OCI-LY7 (cell line): ENCODE measurements around the gene PRMT5. TPM values are rescaled to one million over a fixed set of nuclear protein-coding genes. Genes with fewer than 3 reads are reported as not detected.

Experiments
- BruUV-seq: library from RNA; stranded (reverse); fragments of 400-500 nt; replicated peaks from 2 replicates; lab custom pipeline; 2021; lab: Mats Ljungman, UMichigan
- CTCF ChIA-PET: fragments of 300-600 bp; sonication (Branson Sonifier 250); formaldehyde crosslinking; loops from one replicate; lab custom pipeline; 2022; ENCODE audit warnings: antibody characterized with exemption; ENCODE audit not compliant: unreplicated experiment; lab: Charles Lee
- POLR2A ChIA-PET: fragments of 300-600 bp; sonication (Branson Sonifier 250); formaldehyde crosslinking; loops from one replicate; lab custom pipeline; 2022; ENCODE audit warnings: antibody characterized with exemption; lab: Charles Lee
- DNase-seq: peaks from one replicate; pipeline ENCODE4 v3.0.0-alpha.2; 2015; ENCODE audit warnings: low spot score
- H2AFZ ChIP-seq: fragments of 200-600 bp; sonication (generic), shearing (Covaris generic); 2 replicates; pipeline ENCODE4 v1.6.1; 2014; ENCODE audit warnings: mild to moderate bottlenecking, antibody characterized with exemption, low read length, moderate library complexity
- H3K27ac ChIP-seq: fragments of 200-600 bp; sonication (generic); 2 replicates; pipeline ENCODE4 v1.5.1; 2014; ENCODE audit warnings: mixed run types, low read depth, mild to moderate bottlenecking, moderate library complexity, low read length, inconsistent platforms; ENCODE audit not compliant: poor library complexity, severe bottlenecking
- H3K36me3 ChIP-seq: fragments of 200-600 bp; sonication (generic); 2 replicates; pipeline ENCODE4 v1.6.1; 2014; ENCODE audit warnings: mild to moderate bottlenecking, antibody characterized with exemption, low read length, moderate library complexity, mixed read lengths; ENCODE audit not compliant: insufficient read depth
- H3K4me1 ChIP-seq: fragments of 200-600 bp; sonication (generic); 2 replicates; pipeline ENCODE4 v1.5.1; 2014; ENCODE audit warnings: mild to moderate bottlenecking, low read length; ENCODE audit not compliant: insufficient read depth, poor library complexity, severe bottlenecking
- H3K4me2 ChIP-seq: fragments of 200-600 bp; sonication (generic); 2 replicates; pipeline ENCODE4 v1.6.1; 2014; ENCODE audit warnings: mild to moderate bottlenecking, low read length
- H3K4me3 ChIP-seq: fragments of 200-600 bp; sonication (generic); 2 replicates; pipeline ENCODE4 v1.5.1; 2014; ENCODE audit warnings: mild to moderate bottlenecking, low read depth, low read length; ENCODE audit not compliant: poor library complexity, severe bottlenecking
- H3K79me2 ChIP-seq: fragments of 200-600 bp; sonication (generic); 2 replicates; pipeline ENCODE4 v1.6.1; 2016; ENCODE audit warnings: low read depth, mild to moderate bottlenecking, low read length, moderate library complexity, mixed read lengths; ENCODE audit not compliant: insufficient read depth
- H3K9me2 ChIP-seq: fragments of 200-600 bp; sonication (generic); 2 replicates; pipeline ENCODE4 v1.6.1; 2016; ENCODE audit warnings: mild to moderate bottlenecking, low read length, mixed read lengths; ENCODE audit not compliant: insufficient read depth
- H3K9me3 ChIP-seq: fragments of 200-600 bp; sonication (generic); 2 replicates; pipeline ENCODE4 v1.6.1; 2014; ENCODE audit warnings: mild to moderate bottlenecking, mixed run types, low read length, mixed read lengths
- H4K20me1 ChIP-seq: fragments of 200-600 bp; sonication (generic); 2 replicates; pipeline ENCODE4 v1.6.1; 2014; ENCODE audit warnings: mild to moderate bottlenecking, antibody characterized with exemption, low read length, moderate library complexity, mixed read lengths; ENCODE audit not compliant: insufficient read depth
- EZH2phosphoT487 ChIP-seq: fragments of 200-600 bp; sonication (generic); IDR thresholded peaks from 2 replicates; pipeline ENCODE4 v1.6.1; 2018; ENCODE audit warnings: low read depth, borderline replicate concordance, mild to moderate bottlenecking, mixed run types, antibody characterized with exemption, low read length, moderate library complexity, mixed read lengths
- intact Hi-C: fragments of 100-400 bp; cut with micrococcal nuclease; formaldehyde crosslinking; loops from one replicate; pipeline ENCODE4 v1.10.0; 2022; ENCODE audit not compliant: unreplicated experiment
- total RNA-seq, 2 experiments: library from RNA; depleted of rRNA in 1 of 2; stranded (reverse); fragments of >200 nt in 1 of 2; shearing (Covaris generic) in 1 of 2; gene quantifications; 2 replicates each; pipeline ENCODE4 v1.2.3, GENCODE V29; 2014 to 2022
- TF ChIP-seq, protein P1 (sequence below): fragments of 200-600 bp; sonication (generic); conservative IDR thresholded peaks from 2 replicates; pipeline ENCODE4 v1.5.1; 2014; ENCODE audit warnings: mild to moderate bottlenecking, antibody characterized with exemption, low read length, moderate library complexity, mixed read lengths

PRMT5 gene
- total RNA-seq, 2 experiments from 2014 or later, result 93.1 to 135 TPM

DNA sequence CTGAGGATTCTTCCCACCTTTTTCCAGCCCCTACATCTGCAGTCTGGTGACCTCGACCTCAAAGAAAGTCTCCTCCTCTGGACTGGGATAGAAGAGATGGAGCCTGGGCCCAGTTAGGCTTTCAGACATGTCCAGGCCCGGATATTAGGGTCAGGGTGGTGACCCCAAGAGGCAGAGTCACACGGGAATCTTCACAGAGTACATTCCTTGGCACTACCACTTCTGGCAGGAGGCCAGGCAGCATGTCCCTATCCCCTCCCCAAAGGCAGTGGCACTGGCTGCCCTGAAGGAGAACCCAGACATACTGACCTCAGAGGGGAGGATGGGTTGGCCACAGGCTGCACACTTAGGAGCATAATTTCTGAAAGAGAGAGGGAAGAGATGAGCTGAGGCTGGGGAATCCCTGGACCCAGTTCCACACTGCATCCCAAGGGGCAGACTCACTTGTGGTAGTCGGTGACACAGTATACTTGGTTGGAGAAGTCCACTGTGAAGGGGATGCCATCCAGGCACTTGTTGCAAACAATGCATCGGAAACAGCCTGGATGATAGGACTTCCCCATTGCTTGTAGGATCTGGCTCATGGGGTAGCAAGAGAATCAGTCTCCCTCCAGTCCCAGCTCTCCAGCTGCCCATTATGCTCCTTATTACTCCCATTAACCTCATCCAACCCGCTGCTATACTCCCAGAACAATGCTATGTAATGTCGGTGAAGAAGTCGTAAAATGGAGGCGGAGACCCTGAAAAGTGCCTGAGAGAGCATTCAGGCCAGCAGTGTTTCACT is 45.5 kb upstream of the PRMT5 start:
- Histone ChIP-seq H3K4me1 (peaks cover 17% of the 10 kb centered on the region), H3K4me3 (no peak overlapping the region), H3K36me3 (no peaks in the 10 kb centered on the region), H3K9me2 (no peaks in the 10 kb centered on the region), H3K9me3 (no peaks in the 10 kb centered on the region), H4K20me1 (no peaks in the 10 kb centered on the region), H3K4me2 (no peak overlapping the region), H3K27ac (no peak overlapping the region), H2AFZ (no peak overlapping the region), H3K79me2 (no peaks in the 10 kb centered on the region)
- TF ChIP-seq, protein P1, sequence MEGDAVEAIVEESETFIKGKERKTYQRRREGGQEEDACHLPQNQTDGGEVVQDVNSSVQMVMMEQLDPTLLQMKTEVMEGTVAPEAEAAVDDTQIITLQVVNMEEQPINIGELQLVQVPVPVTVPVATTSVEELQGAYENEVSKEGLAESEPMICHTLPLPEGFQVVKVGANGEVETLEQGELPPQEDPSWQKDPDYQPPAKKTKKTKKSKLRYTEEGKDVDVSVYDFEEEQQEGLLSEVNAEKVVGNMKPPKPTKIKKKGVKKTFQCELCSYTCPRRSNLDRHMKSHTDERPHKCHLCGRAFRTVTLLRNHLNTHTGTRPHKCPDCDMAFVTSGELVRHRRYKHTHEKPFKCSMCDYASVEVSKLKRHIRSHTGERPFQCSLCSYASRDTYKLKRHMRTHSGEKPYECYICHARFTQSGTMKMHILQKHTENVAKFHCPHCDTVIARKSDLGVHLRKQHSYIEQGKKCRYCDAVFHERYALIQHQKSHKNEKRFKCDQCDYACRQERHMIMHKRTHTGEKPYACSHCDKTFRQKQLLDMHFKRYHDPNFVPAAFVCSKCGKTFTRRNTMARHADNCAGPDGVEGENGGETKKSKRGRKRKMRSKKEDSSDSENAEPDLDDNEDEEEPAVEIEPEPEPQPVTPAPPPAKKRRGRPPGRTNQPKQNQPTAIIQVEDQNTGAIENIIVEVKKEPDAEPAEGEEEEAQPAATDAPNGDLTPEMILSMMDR, result no peak
- TF ChIP-seq EZH2phosphoT487, result no peak
- intact Hi-C loops, result loop anchor here (5.0 kb wide), 1 partner anchor 402 kb away; no protein-coding TSS in a partner anchor
- no peak for DNase-seq
- ChIA-PET CTCF (interaction anchor here (0.6 to 1.5 kb wide), 2 partner anchors 11 to 20 kb away, joined by 4 read pairs; no protein-coding TSS in a partner anchor), POLR2A (interaction anchor here (0.6 to 1.4 kb wide), 4 partner anchors 12 to 551 kb away, joined by 3 to 4 read pairs (median 3); no protein-coding TSS in a partner anchor)
- BruUV-seq, result no TSS peak

DNA sequence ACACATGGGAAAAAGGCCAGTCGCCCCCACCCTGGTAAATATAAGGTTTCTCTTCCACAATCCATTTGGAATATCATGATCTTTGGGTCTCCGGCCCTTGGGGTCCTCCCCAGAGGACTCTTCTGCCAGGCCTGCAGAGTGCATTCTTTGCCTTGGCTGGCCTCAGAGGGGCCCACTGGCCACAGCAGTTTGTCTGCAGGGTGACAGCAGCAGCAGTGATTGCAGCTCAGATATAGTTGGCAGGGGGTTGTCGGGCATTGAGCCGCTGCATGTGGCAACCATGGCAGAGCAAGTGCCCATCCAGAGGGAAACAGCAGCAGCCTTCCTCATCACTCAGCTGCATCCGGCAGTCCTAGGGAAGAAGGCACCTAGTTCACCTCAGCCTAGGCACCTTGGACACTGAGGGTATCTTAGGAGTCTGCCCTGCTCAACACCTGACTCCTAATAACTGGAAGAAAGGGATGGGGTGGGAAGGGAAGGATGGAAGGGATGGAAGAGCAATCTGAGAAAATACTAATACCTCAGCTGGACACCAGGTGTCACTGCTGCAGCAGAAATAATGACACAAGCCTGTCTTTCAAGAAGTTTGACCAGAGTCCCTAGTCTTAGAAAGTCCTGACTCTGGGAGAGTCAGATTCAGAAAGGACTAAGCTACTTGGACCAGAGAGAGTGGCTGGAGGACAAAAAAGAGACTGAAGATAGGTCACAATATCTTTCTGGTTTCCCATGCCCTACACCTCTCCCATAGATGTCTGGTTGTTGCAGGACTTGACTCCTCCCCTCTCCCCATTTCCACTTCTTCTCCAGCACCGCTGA is 44.2 kb upstream of the PRMT5 start:
- TF ChIP-seq EZH2phosphoT487, result no peak
- TF ChIP-seq, protein P1, result peak; percentile 85
- H3K27ac ChIP-seq, result no peak overlapping the region
- no peaks in the 10 kb centered on the region for H3K9me3 ChIP-seq
- peaks cover 17% of the 10 kb centered on the region for H3K4me1 ChIP-seq
- intact Hi-C loops, result loop anchor here (1.0 to 5.0 kb wide), 3 partner anchors 13 to 401 kb away; no protein-coding TSS in a partner anchor
- H3K4me3 ChIP-seq, result no peak overlapping the region
- no peaks in the 10 kb centered on the region for H3K36me3 ChIP-seq
- no peaks in the 10 kb centered on the region for H4K20me1 ChIP-seq
- peak; percentile 65 for DNase-seq
- no peaks in the 10 kb centered on the region for H3K9me2 ChIP-seq
- ChIA-PET POLR2A (interaction anchor here (0.6 to 1.5 kb wide), 5 partner anchors 10 to 550 kb away, joined by 3 to 4 read pairs (median 3); partner anchors contain the start of gene HAUS4), CTCF (interaction anchor here (0.5 to 2.8 kb wide), 7 partner anchors 13 to 85 kb away, joined by 3 to 12 read pairs (median 4); partner anchors contain the start of genes HAUS4 and PRMT5)
- H2AFZ ChIP-seq, result no peak overlapping the region
- no TSS peak for BruUV-seq
- H3K79me2 ChIP-seq, result no peaks in the 10 kb centered on the region
- no peak overlapping the region for H3K4me2 ChIP-seq
